Neural cell (in vitro differentiated cells): ENCODE data around the gene IQSEC1. TPM values are rescaled to one million over a fixed set of nuclear protein-coding genes. Genes with fewer than 3 reads are reported as not detected.

Source experiments
- H2AFZ ChIP-seq: fragments of 200-600, 300-800 bp; sonication (generic), shearing (Covaris generic); 2 replicates; pipeline ENCODE4 v1.6.0; 2014; ENCODE audit warnings: low read depth, mild to moderate bottlenecking, antibody characterized with exemption, low read length, moderate library complexity
- H3F3A ChIP-seq: fragments of 200-600 bp; shearing (Covaris generic); 2 replicates; pipeline ENCODE4 v1.6.1; 2016; ENCODE audit warnings: mild to moderate bottlenecking, moderate library complexity, mixed read lengths, antibody characterized with exemption, low read length; ENCODE audit not compliant: insufficient read depth, poor library complexity, severe bottlenecking
- H3K27ac ChIP-seq: fragments of 200-600, 300-800 bp; sonication (generic), shearing (Covaris generic); 2 replicates; pipeline ENCODE4 v1.5.1; 2014; ENCODE audit warnings: mild to moderate bottlenecking, low read length, moderate library complexity
- H3K27me3 ChIP-seq: fragments of 300-800, 200-600 bp; sonication (generic), shearing (Covaris generic); 2 replicates; pipeline ENCODE4 v1.6.0; 2014; ENCODE audit warnings: mild to moderate bottlenecking, low read depth, low read length, moderate library complexity; ENCODE audit not compliant: insufficient read depth
- H3K36me3 ChIP-seq: fragments of 300-800, 200-600 bp; sonication (generic), shearing (Covaris generic); 2 replicates; pipeline ENCODE4 v1.5.1; 2014; ENCODE audit warnings: mild to moderate bottlenecking, antibody characterized with exemption, low read length, moderate library complexity; ENCODE audit not compliant: insufficient read depth
- H3K4me2 ChIP-seq: fragments of 300-800, 200-600 bp; sonication (generic), shearing (Covaris generic); 2 replicates; pipeline ENCODE4 v1.6.0; 2014; ENCODE audit warnings: mild to moderate bottlenecking, low read length
- H3K4me3 ChIP-seq: fragments of 300-800, 200-600 bp; sonication (generic), shearing (Covaris generic); 2 replicates; pipeline ENCODE4 v1.5.1; 2014; ENCODE audit warnings: mild to moderate bottlenecking, low read length, moderate library complexity
- H3K79me2 ChIP-seq: fragments of 200-600 bp; shearing (Covaris generic); replicated peaks from 2 replicates; pipeline ENCODE4 v1.6.0; 2014; ENCODE audit warnings: mild to moderate bottlenecking, low read length, moderate library complexity; ENCODE audit not compliant: insufficient read depth
- H3K9ac ChIP-seq: fragments of 300-800, 200-600 bp; sonication (generic), shearing (Covaris generic); 2 replicates; pipeline ENCODE4 v1.6.1; 2016; ENCODE audit warnings: mild to moderate bottlenecking, low read length, mixed read lengths
- H3K9me2 ChIP-seq: fragments of 200-600 bp; shearing (Covaris generic); 2 replicates; pipeline ENCODE4 v1.6.1; 2016; ENCODE audit warnings: mild to moderate bottlenecking, low read length, mixed read lengths; ENCODE audit not compliant: insufficient read depth
- H3K9me3 ChIP-seq: fragments of 200-600, 300-800 bp; sonication (generic), shearing (Covaris generic); 2 replicates; pipeline ENCODE4 v1.6.1; 2016; ENCODE audit warnings: mild to moderate bottlenecking, mixed run types, low read length, moderate library complexity, mixed read lengths
- H4K20me1 ChIP-seq: fragments of 200-600 bp; shearing (Covaris generic); 2 replicates; pipeline ENCODE4 v1.6.1; 2016; ENCODE audit warnings: mild to moderate bottlenecking, mixed run types; ENCODE audit not compliant: insufficient read depth
- EP300 ChIP-seq: fragments of 450-650 bp; conservative IDR thresholded peaks from 2 replicates; pipeline ENCODE4 v1.6.1; 2014; ENCODE audit warnings: antibody characterized with exemption, mild to moderate bottlenecking, moderate library complexity; ENCODE audit not compliant: poor library complexity, severe bottlenecking
- EZH2 ChIP-seq: fragments of 200-600, 300-800 bp; shearing (Covaris generic), sonication (generic); IDR thresholded peaks from 2 replicates; pipeline ENCODE4 v1.6.1; 2014; ENCODE audit warnings: antibody characterized with exemption, low read length, borderline replicate concordance, mild to moderate bottlenecking; ENCODE audit not compliant: insufficient read depth, poor library complexity, severe bottlenecking
- MXI1 ChIP-seq: fragments of 450-650 bp; conservative IDR thresholded peaks from 2 replicates; pipeline ENCODE4 v1.6.1; 2014; ENCODE audit warnings: antibody characterized with exemption, mild to moderate bottlenecking; ENCODE audit not compliant: poor library complexity, severe bottlenecking
- POLR2AphosphoS5 ChIP-seq: IDR thresholded peaks from 2 replicates; pipeline ENCODE4 v1.6.1; 2012
- RAD21 ChIP-seq: fragments of 450-650 bp; conservative IDR thresholded peaks from 2 replicates; pipeline ENCODE4 v1.6.1; 2014; ENCODE audit warnings: antibody characterized with exemption, mild to moderate bottlenecking, moderate library complexity
- SMC3 ChIP-seq: fragments of 450-650 bp; conservative IDR thresholded peaks from 2 replicates; pipeline ENCODE4 v1.6.1; 2014; ENCODE audit warnings: antibody characterized with exemption, mild to moderate bottlenecking, moderate library complexity; ENCODE audit not compliant: poor library complexity
- TAF1 ChIP-seq: IDR thresholded peaks from 2 replicates; pipeline ENCODE4 v1.6.1; 2012; ENCODE audit warnings: low read depth
- polyA plus RNA-seq: library from polyadenylated mRNA; depleted of rRNA; stranded (reverse); fragments of >200 nt; gene quantifications from 2 replicates; pipeline ENCODE4 v1.2.3, GENCODE V29; 2014
- TF ChIP-seq, protein P1 (sequence below): fragments of 450-650 bp; IDR thresholded peaks from 2 replicates; pipeline ENCODE4 v1.5.1; 2014; ENCODE audit warnings: antibody characterized with exemption, mild to moderate bottlenecking, moderate library complexity; ENCODE audit not compliant: poor library complexity, severe bottlenecking
- TF ChIP-seq, protein P2 (sequence below): IDR thresholded peaks from 2 replicates; pipeline ENCODE4 v1.6.1; 2012; ENCODE audit warnings: borderline replicate concordance

Gene IQSEC1
- polyA plus RNA-seq, 1 donor from 2014 or later: 6.0 TPM

DNA sequence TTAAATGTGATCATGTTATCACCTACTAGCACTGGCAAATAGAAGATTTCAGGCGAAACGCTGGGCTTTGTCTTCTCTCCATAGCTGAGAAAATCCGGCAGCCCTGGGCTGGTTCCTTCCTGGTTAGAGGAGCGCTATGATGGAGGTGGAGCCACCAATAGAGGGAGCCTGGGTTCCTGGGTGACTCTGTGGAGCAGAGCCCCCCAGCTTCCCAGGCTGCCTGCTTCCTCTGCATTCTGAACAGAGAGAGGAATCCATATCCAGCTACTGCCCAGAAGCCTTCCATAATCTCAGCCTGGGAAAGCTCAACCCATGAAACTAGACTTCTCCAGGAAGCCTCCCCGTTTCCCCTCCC is 32.6 kb upstream of the IQSEC1 start:
- Histone ChIP-seq H3K36me3 (no peaks in the 10 kb centered on the region), H3K4me2 (no peak overlapping the region), H2AFZ (no peak overlapping the region), H3K9ac (no peak overlapping the region), H3K9me3 (no peaks in the 10 kb centered on the region), H4K20me1 (no peaks in the 10 kb centered on the region), H3K79me2 (no peaks in the 10 kb centered on the region), H3F3A (no peaks in the 10 kb centered on the region), H3K27me3 (no peaks in the 10 kb centered on the region), H3K27ac (no peak overlapping the region), H3K4me3 (no peak overlapping the region), H3K9me2 (no peaks in the 10 kb centered on the region)
- TF ChIP-seq SMC3 (no peak), RAD21 (no peak), TAF1 (no peak), MXI1 (no peak), EZH2 (no peak), EP300 (no peak), POLR2AphosphoS5 (no peak)
- TF ChIP-seq, protein P1, sequence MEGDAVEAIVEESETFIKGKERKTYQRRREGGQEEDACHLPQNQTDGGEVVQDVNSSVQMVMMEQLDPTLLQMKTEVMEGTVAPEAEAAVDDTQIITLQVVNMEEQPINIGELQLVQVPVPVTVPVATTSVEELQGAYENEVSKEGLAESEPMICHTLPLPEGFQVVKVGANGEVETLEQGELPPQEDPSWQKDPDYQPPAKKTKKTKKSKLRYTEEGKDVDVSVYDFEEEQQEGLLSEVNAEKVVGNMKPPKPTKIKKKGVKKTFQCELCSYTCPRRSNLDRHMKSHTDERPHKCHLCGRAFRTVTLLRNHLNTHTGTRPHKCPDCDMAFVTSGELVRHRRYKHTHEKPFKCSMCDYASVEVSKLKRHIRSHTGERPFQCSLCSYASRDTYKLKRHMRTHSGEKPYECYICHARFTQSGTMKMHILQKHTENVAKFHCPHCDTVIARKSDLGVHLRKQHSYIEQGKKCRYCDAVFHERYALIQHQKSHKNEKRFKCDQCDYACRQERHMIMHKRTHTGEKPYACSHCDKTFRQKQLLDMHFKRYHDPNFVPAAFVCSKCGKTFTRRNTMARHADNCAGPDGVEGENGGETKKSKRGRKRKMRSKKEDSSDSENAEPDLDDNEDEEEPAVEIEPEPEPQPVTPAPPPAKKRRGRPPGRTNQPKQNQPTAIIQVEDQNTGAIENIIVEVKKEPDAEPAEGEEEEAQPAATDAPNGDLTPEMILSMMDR: no peak
- TF ChIP-seq, protein P2, sequence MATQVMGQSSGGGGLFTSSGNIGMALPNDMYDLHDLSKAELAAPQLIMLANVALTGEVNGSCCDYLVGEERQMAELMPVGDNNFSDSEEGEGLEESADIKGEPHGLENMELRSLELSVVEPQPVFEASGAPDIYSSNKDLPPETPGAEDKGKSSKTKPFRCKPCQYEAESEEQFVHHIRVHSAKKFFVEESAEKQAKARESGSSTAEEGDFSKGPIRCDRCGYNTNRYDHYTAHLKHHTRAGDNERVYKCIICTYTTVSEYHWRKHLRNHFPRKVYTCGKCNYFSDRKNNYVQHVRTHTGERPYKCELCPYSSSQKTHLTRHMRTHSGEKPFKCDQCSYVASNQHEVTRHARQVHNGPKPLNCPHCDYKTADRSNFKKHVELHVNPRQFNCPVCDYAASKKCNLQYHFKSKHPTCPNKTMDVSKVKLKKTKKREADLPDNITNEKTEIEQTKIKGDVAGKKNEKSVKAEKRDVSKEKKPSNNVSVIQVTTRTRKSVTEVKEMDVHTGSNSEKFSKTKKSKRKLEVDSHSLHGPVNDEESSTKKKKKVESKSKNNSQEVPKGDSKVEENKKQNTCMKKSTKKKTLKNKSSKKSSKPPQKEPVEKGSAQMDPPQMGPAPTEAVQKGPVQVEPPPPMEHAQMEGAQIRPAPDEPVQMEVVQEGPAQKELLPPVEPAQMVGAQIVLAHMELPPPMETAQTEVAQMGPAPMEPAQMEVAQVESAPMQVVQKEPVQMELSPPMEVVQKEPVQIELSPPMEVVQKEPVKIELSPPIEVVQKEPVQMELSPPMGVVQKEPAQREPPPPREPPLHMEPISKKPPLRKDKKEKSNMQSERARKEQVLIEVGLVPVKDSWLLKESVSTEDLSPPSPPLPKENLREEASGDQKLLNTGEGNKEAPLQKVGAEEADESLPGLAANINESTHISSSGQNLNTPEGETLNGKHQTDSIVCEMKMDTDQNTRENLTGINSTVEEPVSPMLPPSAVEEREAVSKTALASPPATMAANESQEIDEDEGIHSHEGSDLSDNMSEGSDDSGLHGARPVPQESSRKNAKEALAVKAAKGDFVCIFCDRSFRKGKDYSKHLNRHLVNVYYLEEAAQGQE: no peak

GRCh38 chr3:13105181-13105895 is 32.1 kb upstream of the IQSEC1 start:
- Histone ChIP-seq H3F3A (no peaks in the 10 kb centered on the region), H3K9me3 (no peaks in the 10 kb centered on the region), H3K4me3 (no peak overlapping the region), H3K4me2 (no peak overlapping the region), H3K27me3 (no peaks in the 10 kb centered on the region), H3K9ac (no peak overlapping the region), H3K27ac (no peak overlapping the region), H4K20me1 (no peaks in the 10 kb centered on the region), H3K9me2 (no peaks in the 10 kb centered on the region), H3K79me2 (no peaks in the 10 kb centered on the region), H3K36me3 (no peaks in the 10 kb centered on the region), H2AFZ (no peak overlapping the region)
- TF ChIP-seq EZH2 (no peak), MXI1 (no peak), POLR2AphosphoS5 (no peak), SMC3 (no peak)
- TF ChIP-seq, protein P2: no peak
- TF ChIP-seq, protein P1: no peak
